ENCODE data around the gene TACC2. TPM values are rescaled to one million over a fixed set of nuclear protein-coding genes. Genes with fewer than 3 reads are reported as not detected.

TACC2 gene
- total RNA-seq, 1 donor from 2014 or later = 56.6 TPM

- Mint-ChIP-seq H3K4me3 (ENCODE audit: unreplicated experiment) (no peak overlapping the region), H3K4me1 (ENCODE audit: low read depth) (peaks cover 40% of the 10 kb centered on the region), H3K36me3 (ENCODE audit: low read depth) (no peaks in the 10 kb centered on the region), H3K9me3 (ENCODE audit: low read depth) (no peaks in the 10 kb centered on the region), H3K27ac (ENCODE audit: unreplicated experiment) (no peak overlapping the region), H3K27me3 (ENCODE audit: low read depth) (no peaks in the 10 kb centered on the region)
- no peak for DNase-seq (ENCODE audit: low spot score)
- TF ChIP-seq, protein P1, sequence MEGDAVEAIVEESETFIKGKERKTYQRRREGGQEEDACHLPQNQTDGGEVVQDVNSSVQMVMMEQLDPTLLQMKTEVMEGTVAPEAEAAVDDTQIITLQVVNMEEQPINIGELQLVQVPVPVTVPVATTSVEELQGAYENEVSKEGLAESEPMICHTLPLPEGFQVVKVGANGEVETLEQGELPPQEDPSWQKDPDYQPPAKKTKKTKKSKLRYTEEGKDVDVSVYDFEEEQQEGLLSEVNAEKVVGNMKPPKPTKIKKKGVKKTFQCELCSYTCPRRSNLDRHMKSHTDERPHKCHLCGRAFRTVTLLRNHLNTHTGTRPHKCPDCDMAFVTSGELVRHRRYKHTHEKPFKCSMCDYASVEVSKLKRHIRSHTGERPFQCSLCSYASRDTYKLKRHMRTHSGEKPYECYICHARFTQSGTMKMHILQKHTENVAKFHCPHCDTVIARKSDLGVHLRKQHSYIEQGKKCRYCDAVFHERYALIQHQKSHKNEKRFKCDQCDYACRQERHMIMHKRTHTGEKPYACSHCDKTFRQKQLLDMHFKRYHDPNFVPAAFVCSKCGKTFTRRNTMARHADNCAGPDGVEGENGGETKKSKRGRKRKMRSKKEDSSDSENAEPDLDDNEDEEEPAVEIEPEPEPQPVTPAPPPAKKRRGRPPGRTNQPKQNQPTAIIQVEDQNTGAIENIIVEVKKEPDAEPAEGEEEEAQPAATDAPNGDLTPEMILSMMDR (IDR thresholded peaks at IDR 0.05) = no peak
Observed at GRCh38 chr10:122290833-122291532, 302.0 kb downstream of the TACC2 start.

DNA sequence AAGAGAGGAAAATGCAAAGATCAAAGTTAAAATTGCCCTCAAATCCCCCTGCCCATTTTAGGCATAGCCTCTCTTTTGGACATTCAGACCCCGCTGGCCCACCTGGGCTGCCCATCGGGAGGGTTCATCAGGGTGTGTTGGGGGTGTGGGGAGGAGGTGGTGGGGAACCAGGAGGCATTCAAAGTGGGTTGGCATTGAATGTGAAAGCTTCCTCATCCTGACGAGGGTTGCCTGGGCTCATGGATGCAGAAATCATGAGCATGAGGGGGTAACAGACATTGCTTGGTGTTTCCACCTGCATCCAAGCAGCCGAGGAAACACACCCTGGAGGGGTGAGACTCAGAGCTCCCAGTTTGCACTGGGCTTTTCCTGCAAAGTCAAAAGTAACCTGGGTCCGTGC is 302.8 kb downstream of the TACC2 start:
- Mint-ChIP-seq H3K36me3 (ENCODE audit: low read depth) (no peaks in the 10 kb centered on the region), H3K27ac (ENCODE audit: unreplicated experiment) (no peak overlapping the region), H3K9me3 (ENCODE audit: low read depth) (no peaks in the 10 kb centered on the region), H3K4me3 (ENCODE audit: unreplicated experiment) (no peak overlapping the region), H3K4me1 (ENCODE audit: low read depth) (peaks cover 32% of the 10 kb centered on the region), H3K27me3 (ENCODE audit: low read depth) (no peaks in the 10 kb centered on the region)
- DNase-seq (ENCODE audit: low spot score) = no peak
- TF ChIP-seq, protein P1 (IDR thresholded peaks at IDR 0.05) = no peak

- Mint-ChIP-seq H3K27ac (ENCODE audit: unreplicated experiment) (no peak overlapping the region), H3K4me1 (ENCODE audit: low read depth) (peaks cover 28% of the 10 kb centered on the region), H3K4me3 (ENCODE audit: unreplicated experiment) (no peak overlapping the region), H3K27me3 (ENCODE audit: low read depth) (no peaks in the 10 kb centered on the region), H3K36me3 (ENCODE audit: low read depth) (no peaks in the 10 kb centered on the region), H3K9me3 (ENCODE audit: low read depth) (no peaks in the 10 kb centered on the region)
- TF ChIP-seq, protein P1 (IDR thresholded peaks at IDR 0.05) = no peak
- no peak for DNase-seq (ENCODE audit: low spot score)
Observed at GRCh38 chr10:122292376-122292775, 303.4 kb downstream of the TACC2 start.

GRCh38 chr10:122293156-122293960 is 304.4 kb downstream of the TACC2 start:
- Mint-ChIP-seq H3K4me3 (ENCODE audit: unreplicated experiment) (no peak overlapping the region), H3K36me3 (ENCODE audit: low read depth) (no peaks in the 10 kb centered on the region), H3K9me3 (ENCODE audit: low read depth) (no peaks in the 10 kb centered on the region), H3K27me3 (ENCODE audit: low read depth) (no peaks in the 10 kb centered on the region), H3K4me1 (ENCODE audit: low read depth) (peaks cover 22% of the 10 kb centered on the region), H3K27ac (ENCODE audit: unreplicated experiment) (no peak overlapping the region)
- DNase-seq (ENCODE audit: low spot score) = no peak
- TF ChIP-seq, protein P1 (IDR thresholded peaks at IDR 0.05) = no peak

- TF ChIP-seq, protein P1 (IDR thresholded peaks at IDR 0.05) = no peak
- no peaks in the 10 kb centered on the region for H3K27me3 Mint-ChIP-seq (ENCODE audit: low read depth)
- H3K27ac Mint-ChIP-seq (ENCODE audit: unreplicated experiment) = no peak overlapping the region
- H3K9me3 Mint-ChIP-seq (ENCODE audit: low read depth) = no peaks in the 10 kb centered on the region
- no peak for DNase-seq (ENCODE audit: low spot score)
- H3K4me1 Mint-ChIP-seq (ENCODE audit: low read depth) = peaks cover 22% of the 10 kb centered on the region
- H3K4me3 Mint-ChIP-seq (ENCODE audit: unreplicated experiment) = no peak overlapping the region
- H3K36me3 Mint-ChIP-seq (ENCODE audit: low read depth) = no peaks in the 10 kb centered on the region
Observed at GRCh38 chr10:122293961-122294380, 305.0 kb downstream of the TACC2 start.

All from chondrocyte (in vitro differentiated cells).